Retinal pigment epithelial cell (primary cell): ENCODE results near the gene GHRL.

Experiments
- DNase-seq: peaks from one replicate; pipeline ENCODE4 v3.0.0-alpha.2; 2010; ENCODE audit warnings: low read depth
- H3K4me3 ChIP-seq: 2 replicates; pipeline ENCODE4 v1.5.1; 2011; ENCODE audit warnings: mild to moderate bottlenecking, low read length, control low read depth, moderate library complexity
- CTCF ChIP-seq: conservative IDR thresholded peaks from 2 replicates; pipeline ENCODE4 v1.5.1; 2011; ENCODE audit warnings: low read depth, low read length, control low read depth, inconsistent platforms

GHRL gene

GRCh38 chr3:10260211-10260701 lies 32.5 kb downstream of the GHRL start:
- H3K4me3 ChIP-seq = no peak overlapping the region
- no peak for DNase-seq
- TF ChIP-seq CTCF = no peak

GRCh38 chr3:10259798-10260197 lies 32.9 kb downstream of the GHRL start:
- DNase-seq = no peak
- H3K4me3 ChIP-seq = no peak overlapping the region
- TF ChIP-seq CTCF = no peak

- TF ChIP-seq CTCF = no peak
- no peak for DNase-seq
- no peak overlapping the region for H3K4me3 ChIP-seq
Measured at GRCh38 chr3:10259036-10259435, 33.7 kb downstream of the GHRL start.

GRCh38 chr3:10255835-10256234 lies 36.9 kb downstream of the GHRL start:
- H3K4me3 ChIP-seq = no peak overlapping the region
- TF ChIP-seq CTCF = no peak

GRCh38 chr3:10253731-10254130 lies 39.0 kb downstream of the GHRL start:
- TF ChIP-seq CTCF = no peak
- no peak for DNase-seq
- H3K4me3 ChIP-seq = no peak overlapping the region

More at GRCh38 chr3:10255835-10256234, 36.9 kb downstream of the GHRL start:
- no peak for DNase-seq

GRCh38 chr3:10251006-10251405 lies 41.7 kb downstream of the GHRL start:
- peak overlapping the region; percentile 84 for H3K4me3 ChIP-seq
- TF ChIP-seq CTCF = no peak
- no peak for DNase-seq

- DNase-seq = no peak
- no peak for TF ChIP-seq CTCF
- H3K4me3 ChIP-seq = peak overlapping the region; percentile 84
Measured at GRCh38 chr3:10249833-10250232, 42.9 kb downstream of the GHRL start.
